H1 (cell line): ENCODE results near the gene TNRC6B. TPM values are rescaled to one million over a fixed set of nuclear protein-coding genes. Genes with fewer than 3 reads are reported as not detected.

Source experiments
- CTCF ChIA-PET: fragments of 300-600 bp; sonication (Branson Sonifier 250); formaldehyde crosslinking; loops from one replicate; lab custom pipeline; 2021; ENCODE audit not compliant: partially characterized antibody; lab: Charles Lee
- POLR2A ChIA-PET: fragments of 300-600 bp; sonication (Branson Sonifier 250); formaldehyde crosslinking; loops from one replicate; lab custom pipeline; 2021; ENCODE audit warnings: inconsistent platforms; ENCODE audit not compliant: partially characterized antibody; lab: Charles Lee
- DNase-seq, 2 experiments: peaks; one replicate each; pipeline versions ENCODE4 v3.0.0 to v3.0.0-alpha.2; 2010 to 2022; ENCODE audit warnings: low spot score in 2 of 2, low read depth in 1 of 2, mixed read lengths in 1 of 2
- FAIRE-seq: peaks from 2 replicates; lab custom pipeline; 2011; peaks lifted over from hg19 to GRCh38; lab: Jason Lieb, UNC
- H2AFZ ChIP-seq: 2 replicates; pipeline ENCODE4 v1.8.1; 2012; ENCODE audit warnings: low read length, inconsistent platforms
- H2AK5ac ChIP-seq: 2 replicates; pipeline ENCODE4 v1.6.1; 2013; ENCODE audit warnings: low read depth, low read length
- H2BK120ac ChIP-seq: replicated peaks from 2 replicates; pipeline ENCODE3; 2013; ENCODE audit warnings: low read depth, low read length, inconsistent platforms
- H2BK12ac ChIP-seq: 2 replicates; pipeline ENCODE4 v1.6.1; 2013; ENCODE audit warnings: low read depth, low read length
- H2BK15ac ChIP-seq: 2 replicates; pipeline ENCODE4 v1.6.1; 2013; ENCODE audit warnings: low read length
- H2BK20ac ChIP-seq: 2 replicates; pipeline ENCODE4 v1.6.1; 2013; ENCODE audit warnings: low read length
- H2BK5ac ChIP-seq: 2 replicates; pipeline ENCODE4 v1.6.1; 2013; ENCODE audit warnings: low read depth, low read length
- H3K14ac ChIP-seq: 2 replicates; pipeline ENCODE4 v1.6.1; 2013; ENCODE audit warnings: inconsistent platforms; ENCODE audit not compliant: insufficient read length
- H3K18ac ChIP-seq: 2 replicates; pipeline ENCODE4 v1.6.1; 2013; ENCODE audit warnings: low read length; ENCODE audit errors: extremely low read depth
- H3K23ac ChIP-seq: 2 replicates; pipeline ENCODE4 v1.6.1; 2013; ENCODE audit warnings: inconsistent platforms; ENCODE audit not compliant: insufficient read length
- H3K23me2 ChIP-seq: 2 replicates; pipeline ENCODE4 v1.6.1; 2013; ENCODE audit warnings: low read depth, low read length
- H3K27ac ChIP-seq: 2 replicates; pipeline ENCODE4 v1.6.1; 2011; ENCODE audit warnings: low read depth, low read length, inconsistent platforms
- H3K27me3 ChIP-seq, 4 experiments: replicated peaks in 1 of 4; 1 replicate in 1 of 4; 2 replicates in 3 of 4; pipeline versions ENCODE4 v1.6.1 to v1.8.1; 2011 to 2013; ENCODE audit warnings: low read length in 3 of 4, mild to moderate bottlenecking in 3 of 4, inconsistent platforms in 2 of 4, mixed read lengths in 2 of 4, moderate library complexity in 1 of 4; ENCODE audit not compliant: control insufficient read depth in 3 of 4, insufficient read depth in 3 of 4; ENCODE audit errors: extremely low read depth in 1 of 4
- H3K36me3 ChIP-seq, 4 experiments: 2 replicates each; pipeline versions ENCODE4 v1.6.1 to v1.8.1; 2011 to 2013; ENCODE audit warnings: mild to moderate bottlenecking in 4 of 4, low read length in 3 of 4, moderate library complexity in 2 of 4, control low read depth in 1 of 4, inconsistent platforms in 1 of 4; ENCODE audit not compliant: insufficient read depth in 4 of 4, control insufficient read depth in 2 of 4
- H3K4ac ChIP-seq: replicated peaks from 2 replicates; pipeline ENCODE3; 2013; ENCODE audit warnings: low read length, low read depth, mixed read lengths, inconsistent platforms; ENCODE audit not compliant: insufficient read length
- H3K4me1 ChIP-seq, 4 experiments: replicated peaks in 1 of 4; 1 replicate in 1 of 4; 2 replicates in 3 of 4; pipeline versions ENCODE4 v1.6.1 to v1.8.1; 2011 to 2013; ENCODE audit warnings: low read length in 3 of 4, inconsistent platforms in 2 of 4, mixed read lengths in 1 of 4; ENCODE audit not compliant: insufficient read depth in 4 of 4, control insufficient read depth in 3 of 4
- H3K4me2 ChIP-seq, 2 experiments: 2 replicates each; pipeline versions ENCODE4 v1.6.1 to v1.8.1; 2011 to 2013; ENCODE audit warnings: low read depth in 2 of 2, low read length in 2 of 2, control low read depth in 1 of 2, inconsistent platforms in 1 of 2, mild to moderate bottlenecking in 1 of 2; ENCODE audit not compliant: insufficient read depth in 1 of 2
- H3K4me3 ChIP-seq, 4 experiments: fragments of 200-600, 300-600 bp in 1 of 4; sonication (generic), shearing (Covaris generic), sonication (Bioruptor Twin) in 1 of 4; 2 replicates each; pipeline versions ENCODE4 v1.5.1 to v1.8.1; 2011 to 2016; ENCODE audit warnings: low read length in 4 of 4, low read depth in 3 of 4, control low read depth in 2 of 4, inconsistent platforms in 2 of 4, mild to moderate bottlenecking in 2 of 4, mixed read lengths in 1 of 4, moderate library complexity in 1 of 4; ENCODE audit not compliant: insufficient read depth in 2 of 4; ENCODE audit errors: extremely low read depth in 1 of 4
- H3K56ac ChIP-seq: replicated peaks from 2 replicates; pipeline ENCODE3; 2013; ENCODE audit warnings: low read depth, mild to moderate bottlenecking, mixed read lengths, low read length, inconsistent platforms; ENCODE audit not compliant: insufficient read length
- H3K79me1 ChIP-seq: 2 replicates; pipeline ENCODE4 v1.6.1; 2013; ENCODE audit warnings: low read depth, low read length, control low read depth
- H3K79me2 ChIP-seq, 2 experiments: 2 replicates each; pipeline versions ENCODE4 v1.6.1 to v1.8.1; 2012 to 2013; ENCODE audit warnings: low read length in 2 of 2, mild to moderate bottlenecking in 2 of 2, inconsistent platforms in 1 of 2; ENCODE audit not compliant: insufficient read depth in 2 of 2, control insufficient read depth in 1 of 2
- H3K9ac ChIP-seq, 4 experiments: replicated peaks in 1 of 4; 1 replicate in 1 of 4; 2 replicates in 3 of 4; pipeline versions ENCODE4 v1.6.1 to v1.8.1; 2011 to 2013; ENCODE audit warnings: low read depth in 3 of 4, low read length in 3 of 4, control low read depth in 2 of 4, mild to moderate bottlenecking in 2 of 4, moderate library complexity in 2 of 4, inconsistent platforms in 1 of 4; ENCODE audit errors: extremely low read depth in 1 of 4
- H3K9me3 ChIP-seq, 2 experiments: 2 replicates each; pipeline versions ENCODE4 v1.6.1 to v1.8.1; 2012 to 2013; ENCODE audit warnings: mild to moderate bottlenecking in 2 of 2, moderate library complexity in 2 of 2, control low read depth in 1 of 2, inconsistent platforms in 1 of 2, low read depth in 1 of 2, low read length in 1 of 2, mixed read lengths in 1 of 2; ENCODE audit not compliant: insufficient read depth in 2 of 2
- H4K20me1 ChIP-seq, 2 experiments: replicated peaks in 1 of 2; 2 replicates each; pipeline versions ENCODE3 to v1.8.1; 2011 to 2013; ENCODE audit warnings: inconsistent platforms in 2 of 2, low read length in 2 of 2, mild to moderate bottlenecking in 1 of 2; ENCODE audit not compliant: insufficient read depth in 2 of 2, control insufficient read depth in 1 of 2
- H4K5ac ChIP-seq: 2 replicates; pipeline ENCODE4 v1.6.1; 2013; ENCODE audit warnings: low read length, low read depth, mixed read lengths, inconsistent platforms; ENCODE audit not compliant: insufficient read length
- H4K8ac ChIP-seq: 2 replicates; pipeline ENCODE4 v1.8.0; 2013; ENCODE audit warnings: mild to moderate bottlenecking, moderate library complexity, low read length, inconsistent platforms; ENCODE audit not compliant: insufficient read depth; ENCODE audit errors: extremely low read depth
- H4K91ac ChIP-seq: replicated peaks from 2 replicates; pipeline ENCODE3; 2013; ENCODE audit warnings: low read length, mixed read lengths, inconsistent platforms; ENCODE audit not compliant: insufficient read length
- ASH2L ChIP-seq: fragments of 200-600, 300-600 bp; sonication (generic); IDR thresholded peaks from one replicate; pipeline ENCODE4 v1.7.1; 2017; ENCODE audit warnings: low read length
- CBX8 ChIP-seq: fragments of 300-800, 300-1000 bp; sonication (generic); IDR thresholded peaks from 2 replicates; pipeline ENCODE4 v1.7.1; 2016; ENCODE audit warnings: low read depth, low read length, borderline replicate concordance
- CREB1 ChIP-seq: IDR thresholded peaks from 2 replicates; pipeline ENCODE4 v1.6.1; 2012; ENCODE audit warnings: inconsistent platforms
- EP300 ChIP-seq, 2 experiments: IDR thresholded peaks; 1 replicate in 1 of 2; 2 replicates in 1 of 2; pipeline ENCODE4 v1.6.1; 2011 to 2012; ENCODE audit warnings: low read depth in 2 of 2, low read length in 2 of 2, mild to moderate bottlenecking in 2 of 2, borderline replicate concordance in 1 of 2, inconsistent platforms in 1 of 2, moderate library complexity in 1 of 2
- EZH2 ChIP-seq: fragments of 200-600 bp; sonication (generic); IDR thresholded peaks from 2 replicates; pipeline ENCODE4 v1.7.1; 2012; ENCODE audit warnings: low read depth, mild to moderate bottlenecking, moderate library complexity, low read length, inconsistent platforms; ENCODE audit not compliant: severe bottlenecking
- KDM1A ChIP-seq: fragments of 200-600, 300-600 bp; sonication (generic); IDR thresholded peaks from 2 replicates; pipeline ENCODE4 v1.7.1; 2016; ENCODE audit warnings: mild to moderate bottlenecking, low read length, borderline replicate concordance
- PHF8 ChIP-seq: fragments of 200-600 bp; sonication (generic); conservative IDR thresholded peaks from 2 replicates; pipeline ENCODE4 v1.7.1; 2012; ENCODE audit warnings: low read depth, mild to moderate bottlenecking, inconsistent platforms, low read length, moderate library complexity
- RXRA ChIP-seq: IDR thresholded peaks from 2 replicates; pipeline ENCODE4 v1.6.1; 2011; ENCODE audit warnings: low read depth, mild to moderate bottlenecking, low read length, moderate library complexity; ENCODE audit not compliant: insufficient read depth
- SIN3A ChIP-seq, 2 experiments: IDR thresholded peaks in 1 of 2; conservative IDR thresholded peaks in 1 of 2; 2 replicates each; pipeline ENCODE4 v1.6.1; 2011 to 2012; ENCODE audit warnings: low read length in 2 of 2, improper control_type of control experiment in 1 of 2, low read depth in 1 of 2, mild to moderate bottlenecking in 1 of 2
- SUZ12 ChIP-seq: fragments of 200-600 bp; sonication (generic); IDR thresholded peaks from 2 replicates; pipeline ENCODE4 v1.6.1; 2012; ENCODE audit warnings: mild to moderate bottlenecking, inconsistent platforms, low read length, moderate library complexity, mixed read lengths
- WGBS, 2 experiments: shearing (Covaris generic) in 1 of 2; methylation state at CpG; one replicate each; pipeline versions ENCODE4 v1.1.6 to v1.1.7; 2013 to 2015; ENCODE audit warnings: low lambda C conversion rate in 2 of 2, mixed read lengths in 2 of 2, inconsistent platforms in 1 of 2, low coverage in 1 of 2, missing lambda C conversion rate in 1 of 2; ENCODE audit not compliant: insufficient replicate concordance in 2 of 2, insufficient coverage in 1 of 2, insufficient read length in 1 of 2; ENCODE audit errors: extremely low coverage in 1 of 2, missing lambda C conversion rate in 1 of 2; 5-methylcytosine and 5-hydroxymethylcytosine counted together
- polyA plus RNA-seq, 7 experiments: library from polyadenylated mRNA; depleted of rRNA in 3 of 7; stranded (reverse) in 5 of 7; unstranded in 2 of 7; fragments of >200 nt in 5 of 7; fragments of 200-250 nt in 2 of 7; gene quantifications; 1 replicate in 5 of 7; 2 replicates in 1 of 7; 4 replicates in 1 of 7; pipeline versions ENCODE4 v1.2.1 to v1.2.3, GENCODE V29; 2011 to 2013; ENCODE audit warnings: missing spikeins in 2 of 7, mixed read lengths in 2 of 7
- total RNA-seq: library from RNA; stranded (reverse); fragmentation: NEBNext Ultra II Directional; extraction: Animal tissue kit (Norgen Biotek cat#: 25700); gene quantifications from 2 replicates; pipeline ENCODE4 v1.2.1, GENCODE V29; 2021

TNRC6B gene
- total and polyA plus RNA-seq, 2 of the 8 experiments (the other 6 are each of a cell fraction or from before 2014, with no cell fraction given), result 12.5 to 48.9 TPM

DNA sequence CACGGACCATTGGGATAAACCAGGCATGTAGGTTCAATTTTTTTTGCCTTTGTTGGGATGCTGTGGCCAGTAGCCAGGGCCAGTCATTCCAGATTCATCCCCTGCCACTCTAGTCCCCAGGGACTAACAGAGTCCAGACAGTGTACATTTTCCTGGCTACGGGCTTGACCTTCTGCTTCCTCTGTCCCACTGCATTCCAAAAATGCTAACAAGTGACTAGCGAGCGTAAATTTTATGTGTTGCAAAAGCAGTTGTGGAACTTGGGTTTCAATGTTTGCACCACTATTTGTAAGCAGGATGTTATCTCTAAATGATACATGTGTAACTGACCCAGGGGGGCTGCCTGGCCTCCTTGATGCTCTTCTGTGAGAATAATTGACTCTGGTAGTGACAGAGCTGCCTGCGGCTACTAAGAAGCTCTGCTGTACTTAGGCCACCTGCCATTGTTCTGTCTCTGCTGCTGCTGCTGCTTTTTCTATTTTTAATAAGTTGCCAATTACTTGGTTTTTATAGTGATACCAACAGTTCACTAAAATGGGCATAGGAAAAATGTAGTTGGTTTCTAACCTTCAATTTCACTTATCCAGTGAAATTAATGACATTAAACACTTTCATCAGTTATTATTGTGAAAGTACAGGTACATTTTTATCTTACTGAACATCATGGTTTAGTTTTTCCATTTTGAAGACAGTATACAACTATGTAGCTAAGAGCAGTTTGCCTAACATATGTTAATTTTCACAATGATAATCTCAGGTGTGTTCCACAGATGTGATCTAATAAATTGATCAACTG, 26.8 kb downstream of the TNRC6B start:
- peak overlapping the region in 1 of 2 experiments; percentile 27; a peak in 1 of 4 replicates for H3K4me2 ChIP-seq
- POLR2A ChIA-PET, result interaction anchor here (0.8 kb wide), 1 partner anchor 10 kb away, joined by 3 read pairs; no protein-coding TSS in a partner anchor
- TF ChIP-seq KDM1A (no peak), SIN3A (conservative IDR thresholded peaks at IDR 0.05 in 1 of 2, IDR thresholded peaks at IDR 0.05 in 1 of 2; ENCODE audit: low read depth in 1 of 2, low read length in 2 of 2) (no peak), EP300 (IDR thresholded peaks at IDR 0.05; ENCODE audit: borderline replicate concordance in 1 of 2, low read depth in 2 of 2, low read length in 2 of 2) (no peak), CBX8 (no peak), ASH2L (no peak), PHF8 (no peak), EZH2 (no peak), RXRA (no peak), CREB1 (no peak), SUZ12 (no peak)

More for the DNA sequence above, 26.8 kb downstream of the TNRC6B start:
- FAIRE-seq (no peak), DNase-seq (no peak)
- Histone ChIP-seq H3K23me2 (no peaks in the 10 kb centered on the region), H4K8ac (no peak overlapping the region), H4K91ac (no peak overlapping the region), H2BK12ac (no peak overlapping the region), H3K27me3 (no peaks in the 10 kb centered on the region), H3K9me3 (no peaks in the 10 kb centered on the region), H3K14ac (no peak overlapping the region), H3K23ac (no peak overlapping the region), H3K4ac (no peak overlapping the region), H4K5ac (no peak overlapping the region), H2BK15ac (no peak overlapping the region), H3K4me1 (peaks cover 0 to 23% (median 19%) of the 10 kb centered on the region in 4 experiments; a peak in 5 of 7 replicates), H2AK5ac (no peak overlapping the region), H4K20me1 (peaks cover 22 to 29% of the 10 kb centered on the region in 2 experiments), H3K27ac (no peak overlapping the region), H2BK20ac (no peak overlapping the region), H2BK120ac (no peak overlapping the region), H3K79me1 (0 out of 2 replicates have a peak, but pooled peaks cover 2% of the 10 kb centered on the region), H2AFZ (no peak overlapping the region), H3K9ac (no peak overlapping the region), H3K79me2 (peaks cover 32 to 90% of the 10 kb centered on the region in 2 experiments), H3K56ac (no peak overlapping the region), H3K36me3 (peaks cover 0 to 2% (median 0%) of the 10 kb centered on the region in 4 experiments; a peak in 1 of 8 replicates), H3K4me3 (no peak overlapping the region), H2BK5ac (no peak overlapping the region), H3K18ac (no peak overlapping the region)
- 85% methylated on average over 5 of the region's 5 CpGs; no CpG with 5 or more reads in 1 of the 2 experiments for WGBS, 2 experiments
- CTCF ChIA-PET, result no interaction called here
